Neural cell (in vitro differentiated cells): ENCODE data around the gene TAB2. TPM values are rescaled to one million over a fixed set of nuclear protein-coding genes. Genes with fewer than 3 reads are reported as not detected.
A peak's percentile ranks its signal among the peaks of the same experiment; 100 is the strongest.
"Not testable (repeated sequence)": the region's sequence is repeated elsewhere in the genome, so short reads cannot be mapped to it uniquely, and the experiment has no call there.

Experiments
- H2AFZ ChIP-seq: fragments of 200-600, 300-800 bp; sonication (generic), shearing (Covaris generic); 2 replicates; pipeline ENCODE4 v1.6.0; 2014; ENCODE audit warnings: low read depth, mild to moderate bottlenecking, antibody characterized with exemption, low read length, moderate library complexity
- H3F3A ChIP-seq: fragments of 200-600 bp; shearing (Covaris generic); 2 replicates; pipeline ENCODE4 v1.6.1; 2016; ENCODE audit warnings: mild to moderate bottlenecking, moderate library complexity, mixed read lengths, antibody characterized with exemption, low read length; ENCODE audit not compliant: insufficient read depth, poor library complexity, severe bottlenecking
- H3K27ac ChIP-seq: fragments of 200-600, 300-800 bp; sonication (generic), shearing (Covaris generic); 2 replicates; pipeline ENCODE4 v1.5.1; 2014; ENCODE audit warnings: mild to moderate bottlenecking, low read length, moderate library complexity
- H3K27me3 ChIP-seq: fragments of 300-800, 200-600 bp; sonication (generic), shearing (Covaris generic); 2 replicates; pipeline ENCODE4 v1.6.0; 2014; ENCODE audit warnings: mild to moderate bottlenecking, low read depth, low read length, moderate library complexity; ENCODE audit not compliant: insufficient read depth
- H3K36me3 ChIP-seq: fragments of 300-800, 200-600 bp; sonication (generic), shearing (Covaris generic); 2 replicates; pipeline ENCODE4 v1.5.1; 2014; ENCODE audit warnings: mild to moderate bottlenecking, antibody characterized with exemption, low read length, moderate library complexity; ENCODE audit not compliant: insufficient read depth
- H3K4me2 ChIP-seq: fragments of 300-800, 200-600 bp; sonication (generic), shearing (Covaris generic); 2 replicates; pipeline ENCODE4 v1.6.0; 2014; ENCODE audit warnings: mild to moderate bottlenecking, low read length
- H3K4me3 ChIP-seq: fragments of 300-800, 200-600 bp; sonication (generic), shearing (Covaris generic); 2 replicates; pipeline ENCODE4 v1.5.1; 2014; ENCODE audit warnings: mild to moderate bottlenecking, low read length, moderate library complexity
- H3K79me2 ChIP-seq: fragments of 200-600 bp; shearing (Covaris generic); replicated peaks from 2 replicates; pipeline ENCODE4 v1.6.0; 2014; ENCODE audit warnings: mild to moderate bottlenecking, low read length, moderate library complexity; ENCODE audit not compliant: insufficient read depth
- H3K9ac ChIP-seq: fragments of 300-800, 200-600 bp; sonication (generic), shearing (Covaris generic); 2 replicates; pipeline ENCODE4 v1.6.1; 2016; ENCODE audit warnings: mild to moderate bottlenecking, low read length, mixed read lengths
- H3K9me2 ChIP-seq: fragments of 200-600 bp; shearing (Covaris generic); 2 replicates; pipeline ENCODE4 v1.6.1; 2016; ENCODE audit warnings: mild to moderate bottlenecking, low read length, mixed read lengths; ENCODE audit not compliant: insufficient read depth
- H3K9me3 ChIP-seq: fragments of 200-600, 300-800 bp; sonication (generic), shearing (Covaris generic); 2 replicates; pipeline ENCODE4 v1.6.1; 2016; ENCODE audit warnings: mild to moderate bottlenecking, mixed run types, low read length, moderate library complexity, mixed read lengths
- H4K20me1 ChIP-seq: fragments of 200-600 bp; shearing (Covaris generic); 2 replicates; pipeline ENCODE4 v1.6.1; 2016; ENCODE audit warnings: mild to moderate bottlenecking, mixed run types; ENCODE audit not compliant: insufficient read depth
- EP300 ChIP-seq: fragments of 450-650 bp; conservative IDR thresholded peaks from 2 replicates; pipeline ENCODE4 v1.6.1; 2014; ENCODE audit warnings: antibody characterized with exemption, mild to moderate bottlenecking, moderate library complexity; ENCODE audit not compliant: poor library complexity, severe bottlenecking
- EZH2 ChIP-seq: fragments of 200-600, 300-800 bp; shearing (Covaris generic), sonication (generic); IDR thresholded peaks from 2 replicates; pipeline ENCODE4 v1.6.1; 2014; ENCODE audit warnings: antibody characterized with exemption, low read length, borderline replicate concordance, mild to moderate bottlenecking; ENCODE audit not compliant: insufficient read depth, poor library complexity, severe bottlenecking
- POLR2AphosphoS5 ChIP-seq: IDR thresholded peaks from 2 replicates; pipeline ENCODE4 v1.6.1; 2012
- RAD21 ChIP-seq: fragments of 450-650 bp; conservative IDR thresholded peaks from 2 replicates; pipeline ENCODE4 v1.6.1; 2014; ENCODE audit warnings: antibody characterized with exemption, mild to moderate bottlenecking, moderate library complexity
- REST ChIP-seq: IDR thresholded peaks from 2 replicates; pipeline ENCODE4 v1.6.1; 2012; ENCODE audit warnings: borderline replicate concordance
- TAF1 ChIP-seq: IDR thresholded peaks from 2 replicates; pipeline ENCODE4 v1.6.1; 2012; ENCODE audit warnings: low read depth
- polyA plus RNA-seq: library from polyadenylated mRNA; depleted of rRNA; stranded (reverse); fragments of >200 nt; gene quantifications from 2 replicates; pipeline ENCODE4 v1.2.3, GENCODE V29; 2014
- TF ChIP-seq, protein P1 (sequence below): fragments of 450-650 bp; IDR thresholded peaks from 2 replicates; pipeline ENCODE4 v1.5.1; 2014; ENCODE audit warnings: antibody characterized with exemption, mild to moderate bottlenecking, moderate library complexity; ENCODE audit not compliant: poor library complexity, severe bottlenecking

Gene TAB2
- polyA plus RNA-seq, 1 donor from 2014 or later: 27.6 TPM

GRCh38 chr6:149319422-149319821, 1.9 kb downstream of the TAB2 start:
- Histone ChIP-seq H3K36me3 (no peaks in the 10 kb centered on the region), H3K4me2 (peak overlapping the region; percentile 90), H3K9me2 (no peaks in the 10 kb centered on the region), H4K20me1 (peaks cover 3% of the 10 kb centered on the region), H2AFZ (no peak overlapping the region), H3K9ac (peak overlapping the region; percentile 91), H3K27me3 (no peaks in the 10 kb centered on the region), H3K79me2 (peaks cover 61% of the 10 kb centered on the region), H3F3A (peaks cover 5% of the 10 kb centered on the region), H3K9me3 (no peaks in the 10 kb centered on the region), H3K4me3 (peak overlapping the region; percentile 83), H3K27ac (no peak overlapping the region)
- no peak for TF ChIP-seq RAD21
- no peak for TF ChIP-seq EP300
- no peak for TF ChIP-seq POLR2AphosphoS5

DNA sequence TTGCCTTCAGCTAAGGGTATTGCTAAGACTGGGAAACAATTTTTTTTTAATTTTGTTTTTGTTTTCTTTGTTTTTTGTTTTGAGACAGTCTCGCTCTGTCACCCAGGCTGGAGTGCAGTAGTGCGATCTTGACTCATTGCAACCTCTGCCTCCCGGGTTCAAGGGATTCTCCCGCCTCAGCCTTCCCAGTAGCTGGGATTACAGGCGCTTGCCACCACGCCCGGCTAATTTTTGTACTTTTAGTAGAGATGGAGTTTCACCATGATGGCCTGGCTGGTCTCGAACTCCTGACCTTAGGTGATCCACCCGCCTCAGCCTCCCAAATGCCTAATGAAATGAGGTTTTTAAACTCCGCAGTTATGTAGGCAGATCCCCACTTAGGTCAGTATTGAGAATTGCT, 2.5 kb downstream of the TAB2 start:
- H3K36me3 ChIP-seq, H3F3A ChIP-seq, H4K20me1 ChIP-seq, H3K9me3 ChIP-seq, H3K27ac ChIP-seq, H2AFZ ChIP-seq, H3K27me3 ChIP-seq, H3K9ac ChIP-seq, H3K9me2 ChIP-seq: not testable (repeated sequence)
- H3K4me2 ChIP-seq: peak overlapping the region; percentile 90
- H3K79me2 ChIP-seq: peaks cover 67% of the 10 kb centered on the region
- peak overlapping the region; percentile 83 for H3K4me3 ChIP-seq

- TF ChIP-seq TAF1 (no peak), EZH2 (no peak), POLR2AphosphoS5 (no peak), REST (no peak), RAD21 (no peak), EP300 (no peak)
- TF ChIP-seq, protein P1, sequence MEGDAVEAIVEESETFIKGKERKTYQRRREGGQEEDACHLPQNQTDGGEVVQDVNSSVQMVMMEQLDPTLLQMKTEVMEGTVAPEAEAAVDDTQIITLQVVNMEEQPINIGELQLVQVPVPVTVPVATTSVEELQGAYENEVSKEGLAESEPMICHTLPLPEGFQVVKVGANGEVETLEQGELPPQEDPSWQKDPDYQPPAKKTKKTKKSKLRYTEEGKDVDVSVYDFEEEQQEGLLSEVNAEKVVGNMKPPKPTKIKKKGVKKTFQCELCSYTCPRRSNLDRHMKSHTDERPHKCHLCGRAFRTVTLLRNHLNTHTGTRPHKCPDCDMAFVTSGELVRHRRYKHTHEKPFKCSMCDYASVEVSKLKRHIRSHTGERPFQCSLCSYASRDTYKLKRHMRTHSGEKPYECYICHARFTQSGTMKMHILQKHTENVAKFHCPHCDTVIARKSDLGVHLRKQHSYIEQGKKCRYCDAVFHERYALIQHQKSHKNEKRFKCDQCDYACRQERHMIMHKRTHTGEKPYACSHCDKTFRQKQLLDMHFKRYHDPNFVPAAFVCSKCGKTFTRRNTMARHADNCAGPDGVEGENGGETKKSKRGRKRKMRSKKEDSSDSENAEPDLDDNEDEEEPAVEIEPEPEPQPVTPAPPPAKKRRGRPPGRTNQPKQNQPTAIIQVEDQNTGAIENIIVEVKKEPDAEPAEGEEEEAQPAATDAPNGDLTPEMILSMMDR: no peak
- no peak overlapping the region for H2AFZ ChIP-seq
- peaks cover 74% of the 10 kb centered on the region for H3K79me2 ChIP-seq
- no peaks in the 10 kb centered on the region for H3K9me3 ChIP-seq
- no peaks in the 10 kb centered on the region for H3K27me3 ChIP-seq
- H4K20me1 ChIP-seq: peaks cover 9% of the 10 kb centered on the region
- H3K27ac ChIP-seq: no peak overlapping the region
- H3K9ac ChIP-seq: no peak overlapping the region
- H3K4me2 ChIP-seq: peak overlapping the region; percentile 12
- peaks cover 5% of the 10 kb centered on the region for H3F3A ChIP-seq
- H3K9me2 ChIP-seq: no peaks in the 10 kb centered on the region
- peak overlapping the region; percentile 44 for H3K4me3 ChIP-seq
- no peaks in the 10 kb centered on the region for H3K36me3 ChIP-seq
These were observed 3.3 kb downstream of the TAB2 start for GRCh38 chr6:149320796-149321195.
